Measurements from ENCODE around the gene UBTF. TPM values are rescaled to one million over a fixed set of nuclear protein-coding genes. Genes with fewer than 3 reads are reported as not detected.

UBTF gene
- total and polyA plus RNA-seq, 9 of the 15 experiments (the other 6 are each of a cell fraction or from before 2014, with no cell fraction given): 1.2 to 113 (median 83.6) TPM

DNA sequence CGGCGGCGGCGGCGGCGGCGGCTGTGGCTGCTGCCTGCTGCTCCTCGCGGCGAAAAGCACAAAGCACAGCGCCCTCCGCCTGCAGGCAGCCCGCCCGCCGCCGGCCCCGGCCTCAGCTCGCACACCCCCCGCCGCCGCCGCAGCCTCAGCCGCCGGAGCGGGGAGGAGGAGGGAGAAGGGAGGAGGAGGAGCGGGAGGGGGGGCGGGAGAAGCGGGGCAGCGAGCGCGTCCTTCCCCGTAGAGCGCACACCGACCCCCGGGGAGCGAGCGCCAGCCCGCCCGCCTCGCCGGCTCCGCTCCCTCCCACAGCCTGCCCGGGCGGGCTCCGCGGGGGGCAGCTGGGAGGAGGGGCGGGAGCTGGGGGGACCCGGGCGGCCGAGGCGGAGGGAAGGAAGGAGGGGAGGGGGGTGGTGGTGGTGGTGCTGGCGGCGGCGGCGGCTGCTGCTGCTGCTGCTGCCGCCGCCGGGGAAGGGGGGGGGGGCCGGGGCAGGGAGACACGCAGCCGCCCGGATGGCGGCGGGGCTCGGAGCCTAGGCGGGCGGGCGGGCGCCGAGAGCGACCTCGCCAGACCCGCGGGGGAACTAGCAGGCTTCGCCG, at the start of gene UBTF (continued):
- TF ChIP-seq XRCC4 (IDR thresholded peaks at IDR 0.05; ENCODE audit: extremely low read depth, insufficient read depth, insufficient read length) (no peak), MEF2A (IDR thresholded peaks at IDR 0.05; ENCODE audit: control insufficient read depth, low read depth, low read length) (no peak), EWSR1 (IDR thresholded peaks at IDR 0.05; ENCODE audit: borderline replicate concordance, low read depth, partially characterized antibody) (no peak), ZFP1 (CRISPR knock-in tag; IDR thresholded peaks at IDR 0.05) (no peak), NFE2 (IDR thresholded peaks at IDR 0.05; ENCODE audit: low read depth) (no peak), KLF6 (CRISPR knock-in tag; IDR thresholded peaks at IDR 0.05; ENCODE audit: borderline replicate concordance) (no peak), HDAC6 (IDR thresholded peaks at IDR 0.05; ENCODE audit: low read depth, low read length) (no peak), HDAC2 (IDR thresholded peaks at IDR 0.05) (no peak), PPARD (CRISPR knock-in tag; IDR thresholded peaks at IDR 0.05) (no peak), ZBTB7A (IDR thresholded peaks at IDR 0.05; ENCODE audit: borderline replicate concordance, control insufficient read depth, low read depth, low read length) (peak; percentile 60; the same call in 1 of the 2 replicates), RBM15 (IDR thresholded peaks at IDR 0.05; ENCODE audit: insufficient read depth, low read length) (no peak), ZNF263 (CRISPR knock-in tag; IDR thresholded peaks at IDR 0.05; ENCODE audit: borderline replicate concordance) (peak; percentile 93), SIX5 (IDR thresholded peaks at IDR 0.05; ENCODE audit: borderline replicate concordance in 1 of 2, insufficient read depth in 1 of 2, low read depth in 1 of 2, low read length in 2 of 2) (no peak), ZNF436 (CRISPR knock-in tag; IDR thresholded peaks at IDR 0.05) (no peak), CBX2 (IDR thresholded peaks at IDR 0.05; ENCODE audit: insufficient read depth, low read length, poor library complexity, severe bottlenecking) (no peak), CBX5 (IDR thresholded peaks at IDR 0.05; ENCODE audit: borderline replicate concordance, low read depth) (no peak), NR2C2 (CRISPR knock-in tag; IDR thresholded peaks at IDR 0.05) (no peak), NR2C2 (tag; IDR thresholded peaks at IDR 0.05) (no peak), OTX1 (CRISPR knock-in tag; IDR thresholded peaks at IDR 0.05) (no peak)
- TF ChIP-seq, protein P1, sequence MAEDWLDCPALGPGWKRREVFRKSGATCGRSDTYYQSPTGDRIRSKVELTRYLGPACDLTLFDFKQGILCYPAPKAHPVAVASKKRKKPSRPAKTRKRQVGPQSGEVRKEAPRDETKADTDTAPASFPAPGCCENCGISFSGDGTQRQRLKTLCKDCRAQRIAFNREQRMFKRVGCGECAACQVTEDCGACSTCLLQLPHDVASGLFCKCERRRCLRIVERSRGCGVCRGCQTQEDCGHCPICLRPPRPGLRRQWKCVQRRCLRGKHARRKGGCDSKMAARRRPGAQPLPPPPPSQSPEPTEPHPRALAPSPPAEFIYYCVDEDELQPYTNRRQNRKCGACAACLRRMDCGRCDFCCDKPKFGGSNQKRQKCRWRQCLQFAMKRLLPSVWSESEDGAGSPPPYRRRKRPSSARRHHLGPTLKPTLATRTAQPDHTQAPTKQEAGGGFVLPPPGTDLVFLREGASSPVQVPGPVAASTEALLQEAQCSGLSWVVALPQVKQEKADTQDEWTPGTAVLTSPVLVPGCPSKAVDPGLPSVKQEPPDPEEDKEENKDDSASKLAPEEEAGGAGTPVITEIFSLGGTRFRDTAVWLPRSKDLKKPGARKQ (CRISPR knock-in tag; IDR thresholded peaks at IDR 0.05): no peak
- TF ChIP-seq, protein P2, sequence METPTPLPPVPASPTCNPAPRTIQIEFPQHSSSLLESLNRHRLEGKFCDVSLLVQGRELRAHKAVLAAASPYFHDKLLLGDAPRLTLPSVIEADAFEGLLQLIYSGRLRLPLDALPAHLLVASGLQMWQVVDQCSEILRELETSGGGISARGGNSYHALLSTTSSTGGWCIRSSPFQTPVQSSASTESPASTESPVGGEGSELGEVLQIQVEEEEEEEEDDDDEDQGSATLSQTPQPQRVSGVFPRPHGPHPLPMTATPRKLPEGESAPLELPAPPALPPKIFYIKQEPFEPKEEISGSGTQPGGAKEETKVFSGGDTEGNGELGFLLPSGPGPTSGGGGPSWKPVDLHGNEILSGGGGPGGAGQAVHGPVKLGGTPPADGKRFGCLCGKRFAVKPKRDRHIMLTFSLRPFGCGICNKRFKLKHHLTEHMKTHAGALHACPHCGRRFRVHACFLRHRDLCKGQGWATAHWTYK (CRISPR knock-in tag; IDR thresholded peaks at IDR 0.05): no peak
- TF ChIP-seq, protein P3, sequence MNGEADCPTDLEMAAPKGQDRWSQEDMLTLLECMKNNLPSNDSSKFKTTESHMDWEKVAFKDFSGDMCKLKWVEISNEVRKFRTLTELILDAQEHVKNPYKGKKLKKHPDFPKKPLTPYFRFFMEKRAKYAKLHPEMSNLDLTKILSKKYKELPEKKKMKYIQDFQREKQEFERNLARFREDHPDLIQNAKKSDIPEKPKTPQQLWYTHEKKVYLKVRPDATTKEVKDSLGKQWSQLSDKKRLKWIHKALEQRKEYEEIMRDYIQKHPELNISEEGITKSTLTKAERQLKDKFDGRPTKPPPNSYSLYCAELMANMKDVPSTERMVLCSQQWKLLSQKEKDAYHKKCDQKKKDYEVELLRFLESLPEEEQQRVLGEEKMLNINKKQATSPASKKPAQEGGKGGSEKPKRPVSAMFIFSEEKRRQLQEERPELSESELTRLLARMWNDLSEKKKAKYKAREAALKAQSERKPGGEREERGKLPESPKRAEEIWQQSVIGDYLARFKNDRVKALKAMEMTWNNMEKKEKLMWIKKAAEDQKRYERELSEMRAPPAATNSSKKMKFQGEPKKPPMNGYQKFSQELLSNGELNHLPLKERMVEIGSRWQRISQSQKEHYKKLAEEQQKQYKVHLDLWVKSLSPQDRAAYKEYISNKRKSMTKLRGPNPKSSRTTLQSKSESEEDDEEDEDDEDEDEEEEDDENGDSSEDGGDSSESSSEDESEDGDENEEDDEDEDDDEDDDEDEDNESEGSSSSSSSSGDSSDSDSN (IDR thresholded peaks at IDR 0.05; ENCODE audit: borderline replicate concordance in 1 of 2, low read depth in 2 of 2, low read length in 2 of 2): peak in 1 of 2 experiments; percentile 35; a peak in 2 of 4 replicates
- TF ChIP-seq, protein P4, sequence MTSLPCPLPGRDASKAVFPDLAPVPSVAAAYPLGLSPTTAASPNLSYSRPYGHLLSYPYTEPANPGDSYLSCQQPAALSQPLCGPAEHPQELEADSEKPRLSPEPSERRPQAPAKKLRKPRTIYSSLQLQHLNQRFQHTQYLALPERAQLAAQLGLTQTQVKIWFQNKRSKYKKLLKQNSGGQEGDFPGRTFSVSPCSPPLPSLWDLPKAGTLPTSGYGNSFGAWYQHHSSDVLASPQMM (CRISPR knock-in tag; IDR thresholded peaks at IDR 0.05): no peak

All from K562 (cell line).